BE2C (cell line): Measurements from ENCODE around the gene BICRA.

Experiments used
- DNase-seq: peaks from one replicate; pipeline ENCODE4 v3.0.0-alpha.2; 2020
- H3K27me3 ChIP-seq: fragments of 250-450 bp; sonication (Bioruptor Pico); 2 replicates; pipeline ENCODE4 v1.5.1; 2020; ENCODE audit warnings: mild to moderate bottlenecking
- H3K36me3 ChIP-seq: fragments of 250-450 bp; sonication (Bioruptor Pico); 2 replicates; pipeline ENCODE4 v1.5.1; 2020; ENCODE audit warnings: mild to moderate bottlenecking
- H3K4me1 ChIP-seq: fragments of 250-450 bp; sonication (Bioruptor Pico); 2 replicates; pipeline ENCODE4 v1.5.1; 2020
- H3K4me3 ChIP-seq: 2 replicates; pipeline ENCODE4 v1.5.1; 2011; ENCODE audit warnings: low read depth, low read length
- H3K9me3 ChIP-seq: fragments of 250-450 bp; sonication (Bioruptor Pico); 2 replicates; pipeline ENCODE4 v1.5.1; 2020
- CTCF ChIP-seq: IDR thresholded peaks from 2 replicates; pipeline ENCODE4 v1.5.1; 2012; ENCODE audit warnings: mild to moderate bottlenecking, low read depth, low read length

The BICRA gene

GRCh38 chr19:47691090-47691489 lies 82.2 kb downstream of the BICRA start:
- no peaks in the 10 kb centered on the region for H3K4me1 ChIP-seq
- peaks cover 16% of the 10 kb centered on the region for H3K36me3 ChIP-seq
- DNase-seq: no peak
- H3K4me3 ChIP-seq: no peak overlapping the region
- H3K9me3 ChIP-seq: no peaks in the 10 kb centered on the region
- H3K27me3 ChIP-seq: no peaks in the 10 kb centered on the region
- no peak for TF ChIP-seq CTCF

GRCh38 chr19:47691782-47692181 lies 82.8 kb downstream of the BICRA start:
- no peak for DNase-seq
- no peak overlapping the region for H3K4me3 ChIP-seq
- no peaks in the 10 kb centered on the region for H3K9me3 ChIP-seq
- no peaks in the 10 kb centered on the region for H3K27me3 ChIP-seq
- no peaks in the 10 kb centered on the region for H3K4me1 ChIP-seq
- H3K36me3 ChIP-seq: peaks cover 16% of the 10 kb centered on the region
- TF ChIP-seq CTCF: no peak

- H3K36me3 ChIP-seq: peaks cover 16% of the 10 kb centered on the region
- no peak for DNase-seq
Measured at GRCh38 chr19:47693489-47693888, 84.6 kb downstream of the BICRA start.

GRCh38 chr19:47693903-47694302 lies 85.0 kb downstream of the BICRA start:
- H3K4me1 ChIP-seq: no peaks in the 10 kb centered on the region
- H3K27me3 ChIP-seq: no peaks in the 10 kb centered on the region
- H3K36me3 ChIP-seq: peaks cover 20% of the 10 kb centered on the region
- DNase-seq: no peak
- TF ChIP-seq CTCF: no peak
- H3K4me3 ChIP-seq: no peak overlapping the region
- H3K9me3 ChIP-seq: no peaks in the 10 kb centered on the region

More at GRCh38 chr19:47693489-47693888, 84.6 kb downstream of the BICRA start:
- Histone ChIP-seq H3K9me3 (no peaks in the 10 kb centered on the region), H3K4me3 (no peak overlapping the region), H3K27me3 (no peaks in the 10 kb centered on the region), H3K4me1 (no peaks in the 10 kb centered on the region)
- TF ChIP-seq CTCF: no peak

DNA sequence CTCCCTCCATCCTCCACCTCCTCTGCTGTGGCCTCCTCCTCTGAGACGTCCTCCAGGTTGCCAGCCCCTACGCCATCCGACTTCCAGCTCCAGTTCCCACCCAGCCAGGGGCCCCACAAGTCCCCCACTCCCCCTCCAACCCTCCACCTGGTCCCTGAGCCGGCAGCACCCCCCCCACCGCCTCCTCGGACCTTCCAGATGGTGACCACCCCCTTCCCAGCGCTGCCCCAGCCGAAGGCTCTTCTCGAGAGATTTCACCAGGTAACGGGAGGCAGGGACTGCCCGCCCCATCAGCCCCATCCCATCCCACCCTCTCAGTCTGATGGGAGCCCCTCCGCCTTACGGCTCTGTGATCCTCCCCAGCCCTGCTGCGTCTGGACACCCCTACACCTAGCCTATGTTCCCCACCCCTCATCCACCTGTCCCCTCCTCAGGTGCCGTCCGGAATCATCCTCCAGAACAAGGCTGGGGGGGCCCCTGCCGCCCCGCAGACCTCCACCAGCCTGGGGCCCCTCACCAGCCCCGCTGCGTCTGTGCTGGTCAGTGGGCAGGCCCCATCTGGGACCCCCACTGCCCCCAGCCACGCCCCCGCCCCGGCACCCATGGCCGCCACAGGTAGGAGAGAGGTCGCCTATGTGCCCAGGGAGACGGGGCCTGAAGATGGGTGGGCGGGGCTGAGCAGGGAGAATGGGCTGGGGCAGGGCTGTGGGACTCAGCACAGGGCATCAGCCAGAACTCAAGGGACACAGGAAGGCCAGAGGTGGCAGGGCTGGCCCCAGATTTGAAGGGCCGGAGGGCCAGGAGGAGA lies 85.7 kb downstream of the BICRA start:
- no peak overlapping the region for H3K4me3 ChIP-seq
- no peaks in the 10 kb centered on the region for H3K4me1 ChIP-seq
- no peak for TF ChIP-seq CTCF
- no peaks in the 10 kb centered on the region for H3K27me3 ChIP-seq
- H3K36me3 ChIP-seq: peaks cover 23% of the 10 kb centered on the region
- H3K9me3 ChIP-seq: no peaks in the 10 kb centered on the region
- no peak for DNase-seq

GRCh38 chr19:47695533-47696262 lies 86.8 kb downstream of the BICRA start:
- no peak overlapping the region for H3K4me3 ChIP-seq
- no peak for TF ChIP-seq CTCF
- DNase-seq: no peak
- H3K27me3 ChIP-seq: no peaks in the 10 kb centered on the region
- H3K9me3 ChIP-seq: no peaks in the 10 kb centered on the region
- peaks cover 25% of the 10 kb centered on the region for H3K36me3 ChIP-seq
- no peaks in the 10 kb centered on the region for H3K4me1 ChIP-seq
